GM21737 (cell line): ENCODE results near the gene SKIDA1.

ENCODE experiments used
- ATAC-seq: cut with Tn5 transposase; IDR thresholded peaks from one replicate; pipeline ENCODE4 v1.9.1; 2021; ENCODE audit warnings: mild to moderate bottlenecking, moderate library complexity; ENCODE audit not compliant: unreplicated experiment

Gene SKIDA1

DNA sequence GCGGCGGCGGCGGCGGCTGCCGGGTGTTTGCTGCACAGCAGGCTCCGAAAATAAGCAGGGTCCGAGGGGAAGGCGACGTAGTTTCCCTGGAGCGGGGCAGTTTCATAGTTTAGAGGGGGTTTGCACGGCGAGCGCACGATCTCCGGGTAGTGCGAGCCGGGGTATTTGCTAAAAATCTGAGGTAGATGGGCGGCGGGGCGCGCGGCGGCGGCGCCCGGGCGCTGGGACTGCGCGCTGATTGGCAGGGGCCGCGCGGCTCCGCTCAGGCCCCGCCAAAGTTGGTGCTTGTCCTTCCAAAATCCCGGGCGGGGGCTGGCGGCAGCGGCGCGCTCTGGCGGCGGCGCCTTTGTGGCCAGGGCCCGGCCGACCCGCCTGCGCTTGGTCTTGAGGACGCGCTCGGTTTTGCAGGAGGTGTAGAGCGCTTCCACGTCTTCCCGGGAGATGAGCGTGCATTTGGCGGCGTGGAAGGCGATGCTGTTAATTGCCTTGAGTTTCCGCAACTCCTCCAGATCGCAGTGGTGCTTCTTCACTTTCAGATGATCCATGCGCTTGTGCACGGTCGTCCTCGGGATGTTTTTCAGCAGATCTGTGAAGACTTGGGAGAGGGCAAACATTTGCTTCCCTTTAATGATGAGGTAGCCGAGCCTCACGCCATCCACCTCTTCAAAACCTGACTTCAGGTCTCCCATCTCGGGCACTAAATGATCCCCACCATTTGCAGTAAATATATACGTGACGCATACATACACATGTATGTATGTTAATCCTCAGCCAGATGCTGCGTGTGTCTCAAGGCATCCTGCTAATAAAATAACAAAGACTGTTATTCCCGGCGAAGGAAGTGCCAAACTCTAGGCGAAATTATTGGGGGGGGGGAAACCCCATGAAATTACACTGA lies 8.1 kb downstream of the SKIDA1 start:
- peak; percentile 48 for ATAC-seq

DNA sequence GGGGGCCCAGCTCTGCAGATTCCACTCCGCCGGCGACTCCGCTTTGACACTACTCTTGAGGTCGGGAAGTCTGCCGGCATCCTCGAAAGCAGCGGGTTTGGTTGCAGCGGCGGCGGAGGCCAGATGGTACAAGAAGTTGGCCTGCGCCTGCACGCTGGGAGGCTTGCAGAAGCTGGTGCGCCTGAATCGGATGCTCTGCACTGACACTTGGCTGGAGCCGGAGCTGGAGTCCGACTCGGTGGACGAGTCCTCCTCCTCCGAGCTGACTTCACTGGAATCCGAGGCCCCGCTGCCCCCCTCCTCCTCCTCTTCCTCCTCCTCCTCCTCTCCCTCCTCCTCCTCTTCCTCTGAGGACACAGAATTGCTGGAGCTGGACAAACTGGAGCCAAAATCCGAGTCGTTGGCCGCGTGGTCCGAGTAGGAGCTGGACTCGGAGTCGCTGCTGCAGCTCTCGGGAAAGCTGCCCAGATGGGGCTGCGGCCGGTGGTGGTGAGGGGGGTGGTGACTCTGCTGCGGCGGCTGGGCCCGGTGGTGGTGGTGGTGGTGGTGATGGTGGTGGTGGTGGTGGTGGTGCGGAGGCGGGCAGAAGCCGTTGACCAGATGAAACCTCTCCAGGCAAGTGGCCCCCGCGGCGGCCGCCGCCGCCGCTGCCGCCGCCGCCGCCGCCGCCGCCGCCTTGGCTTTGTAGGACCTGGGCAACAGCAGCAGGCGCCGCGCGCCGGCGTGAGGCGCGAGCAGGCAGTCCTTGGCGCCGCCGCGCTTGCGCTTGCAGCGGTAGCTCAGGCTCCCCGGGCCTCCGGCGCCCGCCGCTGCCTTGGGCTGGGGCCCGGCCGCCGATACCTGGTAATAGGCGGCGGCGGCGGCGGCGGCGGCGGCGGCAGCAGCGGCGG lies 9.0 kb downstream of the SKIDA1 start:
- ATAC-seq, result peak; percentile 64

DNA sequence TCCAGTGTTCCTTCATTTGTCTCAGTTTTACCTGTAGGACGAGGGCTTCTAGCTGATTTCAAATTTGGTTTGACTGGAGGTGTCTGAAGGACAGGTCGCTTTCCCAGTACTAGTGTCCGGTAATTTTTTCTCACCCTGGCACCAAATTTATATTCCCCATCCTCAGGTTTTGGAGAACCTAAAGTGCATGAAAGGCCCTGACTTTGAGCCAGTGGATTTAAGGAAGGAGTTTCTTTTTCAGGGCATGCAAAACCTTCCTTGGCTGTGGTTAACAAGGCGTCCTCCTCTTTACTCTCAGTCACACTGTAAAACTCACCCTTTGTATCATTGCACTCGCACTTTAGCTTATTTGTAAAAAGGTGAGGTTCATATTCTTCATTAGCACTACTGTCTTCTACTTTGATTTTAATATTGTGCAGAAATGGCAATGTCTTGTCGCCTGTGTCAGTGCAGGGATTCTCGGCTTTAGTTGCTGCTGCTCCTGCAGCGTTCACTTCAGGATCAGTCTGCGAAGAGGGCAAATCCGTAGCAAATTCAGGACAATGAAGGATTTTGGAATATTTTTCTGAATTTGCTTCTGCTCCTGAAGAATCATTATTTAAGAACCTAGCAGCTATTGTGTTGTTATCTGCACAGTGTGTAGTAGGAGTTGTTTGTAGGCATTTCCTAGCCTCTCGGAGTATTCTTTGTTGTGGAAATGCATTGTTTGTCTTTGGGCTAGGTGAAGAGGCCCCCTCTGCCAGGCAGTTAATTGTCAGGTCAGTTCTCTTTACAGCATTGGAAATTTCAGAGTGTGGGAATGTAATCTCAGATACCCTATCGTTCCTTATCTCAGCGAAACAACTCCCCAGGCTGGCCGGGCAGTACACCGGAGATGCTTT lies 9.9 kb downstream of the SKIDA1 start:
- no peak for ATAC-seq

GRCh38 chr10:21514818-21515351 lies 10.6 kb downstream of the SKIDA1 start:
- no peak for ATAC-seq

DNA sequence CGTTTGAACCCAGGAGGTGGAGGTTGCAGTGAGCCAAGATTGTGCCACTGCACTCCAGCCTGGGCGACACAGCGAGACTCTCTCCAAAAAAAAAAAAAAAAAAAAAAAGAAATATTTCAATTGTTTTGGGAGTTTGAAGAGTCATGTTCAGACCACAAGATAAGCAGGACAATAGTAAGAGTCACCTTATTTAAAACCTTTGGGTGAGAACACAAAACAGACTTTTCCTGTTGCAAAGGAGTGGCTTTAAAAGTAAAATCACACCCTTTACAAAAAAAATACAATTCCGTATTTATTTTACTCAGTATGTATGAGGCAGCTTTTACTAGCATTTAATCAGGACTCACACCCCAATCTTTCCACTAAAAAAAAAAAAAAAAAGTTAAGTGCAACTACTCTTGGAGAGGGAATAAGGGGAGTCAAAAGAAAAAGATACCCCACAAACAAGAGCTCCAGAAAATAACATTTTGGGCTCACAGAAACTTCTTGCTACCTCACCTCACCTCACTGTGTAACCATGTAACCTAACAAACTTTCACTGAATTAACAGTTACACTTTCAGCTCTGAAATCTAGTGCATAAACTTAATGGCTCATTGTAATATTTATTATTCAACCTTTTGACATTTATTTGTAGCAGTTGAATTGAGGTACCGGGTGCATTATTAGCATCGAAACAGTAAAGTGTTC lies 11.2 kb downstream of the SKIDA1 start:
- ATAC-seq, result no peak

DNA sequence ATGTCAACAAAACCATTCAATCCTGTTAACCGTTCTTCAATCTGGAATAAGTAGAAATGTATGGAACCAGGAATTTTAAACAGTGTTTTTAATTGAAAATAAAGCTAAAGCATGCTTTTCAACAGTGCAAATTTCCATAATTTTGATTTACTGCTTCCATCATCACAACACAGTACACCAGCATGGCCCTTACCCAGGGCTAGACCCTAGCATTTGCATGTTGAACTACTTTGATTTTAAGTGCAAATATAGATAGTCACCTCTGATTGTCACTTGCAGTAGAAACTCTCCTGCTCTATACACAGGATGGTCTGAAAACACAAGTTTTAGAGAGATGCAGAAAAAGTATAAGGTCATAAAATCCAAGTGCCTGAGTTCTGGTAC lies 12.1 kb downstream of the SKIDA1 start:
- ATAC-seq, result no peak

- ATAC-seq, result no peak
Observed at GRCh38 chr10:21512573-21513404, 12.7 kb downstream of the SKIDA1 start.

GRCh38 chr10:21511946-21512572 lies 13.4 kb downstream of the SKIDA1 start:
- no peak for ATAC-seq

DNA sequence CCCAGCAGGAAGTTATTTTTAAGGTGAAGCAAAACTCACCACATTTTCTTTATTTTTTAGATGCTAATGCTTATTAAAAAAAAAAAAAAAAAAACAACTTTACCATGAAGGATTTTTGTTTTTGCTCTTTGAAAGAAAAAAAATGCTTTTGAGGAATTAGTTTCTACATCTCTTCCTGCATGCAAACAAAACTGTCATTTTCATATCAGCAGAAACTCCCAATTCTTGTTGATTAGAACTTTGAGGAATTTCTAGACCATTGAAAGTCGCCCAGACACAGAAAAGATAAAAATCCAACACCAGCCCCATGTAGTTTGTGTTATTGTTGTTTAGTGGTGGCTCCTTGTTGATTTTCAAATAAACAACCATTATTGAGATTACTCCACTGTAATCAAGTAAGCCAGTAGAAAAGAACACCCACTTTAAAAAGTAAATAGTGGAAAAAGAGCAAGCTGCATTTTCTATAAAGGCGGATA lies 14.3 kb downstream of the SKIDA1 start:
- no peak for ATAC-seq

- ATAC-seq, result no peak
Observed at GRCh38 chr10:21510241-21511094, 15.0 kb downstream of the SKIDA1 start.

DNA sequence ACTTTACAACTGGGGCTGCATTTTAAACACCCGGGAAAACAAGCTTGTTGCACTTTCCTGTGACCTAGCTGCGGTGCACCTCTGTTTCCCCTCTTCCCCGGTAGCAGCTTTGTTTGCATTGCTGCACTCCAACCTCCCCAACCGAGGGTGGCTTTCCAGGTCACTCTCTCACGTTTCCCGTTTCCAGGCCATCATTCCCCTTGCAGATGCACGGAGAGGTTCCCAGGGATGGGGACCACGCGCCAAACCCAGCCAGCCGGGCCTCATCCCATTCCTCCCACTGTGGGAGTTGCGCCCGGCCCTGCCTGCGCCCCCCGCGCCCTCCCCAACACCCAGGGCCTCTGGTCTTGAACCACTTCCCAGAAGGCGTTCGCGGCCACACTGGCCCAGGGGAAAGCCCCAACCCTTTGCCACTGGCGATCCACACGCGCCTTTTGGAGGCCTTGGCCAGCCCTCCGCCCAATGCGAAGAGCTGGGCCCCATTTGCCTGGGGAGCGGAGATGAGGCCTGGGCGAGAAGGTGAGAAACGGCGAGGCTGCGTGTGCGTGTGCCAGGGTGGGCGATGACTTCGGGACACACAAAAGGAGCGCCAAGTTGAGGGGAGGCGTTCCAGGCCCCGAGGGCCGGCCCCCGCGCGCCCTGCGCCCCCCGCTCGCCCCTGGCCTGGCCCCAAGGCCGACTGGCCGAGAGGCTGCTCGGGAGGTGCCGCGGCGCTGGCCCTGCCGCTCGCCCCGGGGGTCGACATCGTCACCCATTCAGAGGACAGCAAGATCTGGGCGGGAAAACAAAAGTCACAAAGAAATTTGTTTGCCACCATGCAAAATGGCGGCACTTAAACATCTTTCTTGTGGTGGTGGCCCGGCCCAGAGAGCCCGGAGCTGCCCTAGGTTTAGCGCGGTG lies 15.9 kb downstream of the SKIDA1 start:
- no peak for ATAC-seq

GRCh38 chr10:21508706-21509331 lies 16.7 kb downstream of the SKIDA1 start:
- no peak for ATAC-seq

DNA sequence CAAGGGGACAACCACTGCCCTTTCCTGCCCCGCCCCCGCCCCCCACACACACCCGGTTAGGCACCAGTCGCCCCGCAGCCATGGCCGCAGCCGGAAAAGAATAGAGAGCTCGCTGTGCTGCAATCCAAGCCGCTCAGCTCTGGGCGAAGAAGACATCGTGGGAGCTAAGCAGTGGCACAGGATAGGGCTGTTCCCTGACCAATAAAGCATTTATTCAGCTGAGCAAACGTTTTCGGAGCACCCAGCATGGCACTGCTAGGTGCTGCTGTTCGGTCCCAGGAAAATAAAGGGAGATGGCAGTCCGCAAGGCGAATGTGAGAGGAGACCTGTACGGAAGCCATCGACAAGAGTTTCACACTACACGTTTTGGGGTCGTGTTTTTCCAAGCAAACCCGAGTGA lies 18.3 kb downstream of the SKIDA1 start:
- ATAC-seq, result no peak

DNA sequence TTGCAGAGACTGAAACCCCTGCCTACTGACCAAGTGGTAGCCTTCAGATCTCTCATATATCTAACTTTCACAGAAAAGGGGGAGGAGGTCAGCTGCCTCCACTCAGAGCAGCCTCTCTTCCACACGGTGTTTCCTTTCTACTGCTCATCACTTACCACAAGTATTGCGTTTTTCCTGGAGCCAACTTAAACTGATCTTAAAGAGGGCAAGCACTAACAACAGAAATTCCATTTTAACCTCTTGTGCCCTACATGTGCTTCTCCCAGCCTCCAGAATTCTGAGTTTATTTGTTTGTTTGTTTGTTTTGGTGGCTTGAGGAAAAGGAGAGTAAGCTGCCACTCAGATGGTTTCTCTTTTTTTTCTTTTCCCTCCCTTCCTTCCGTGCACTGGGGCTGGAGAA lies 19.1 kb downstream of the SKIDA1 start:
- ATAC-seq, result no peak

DNA sequence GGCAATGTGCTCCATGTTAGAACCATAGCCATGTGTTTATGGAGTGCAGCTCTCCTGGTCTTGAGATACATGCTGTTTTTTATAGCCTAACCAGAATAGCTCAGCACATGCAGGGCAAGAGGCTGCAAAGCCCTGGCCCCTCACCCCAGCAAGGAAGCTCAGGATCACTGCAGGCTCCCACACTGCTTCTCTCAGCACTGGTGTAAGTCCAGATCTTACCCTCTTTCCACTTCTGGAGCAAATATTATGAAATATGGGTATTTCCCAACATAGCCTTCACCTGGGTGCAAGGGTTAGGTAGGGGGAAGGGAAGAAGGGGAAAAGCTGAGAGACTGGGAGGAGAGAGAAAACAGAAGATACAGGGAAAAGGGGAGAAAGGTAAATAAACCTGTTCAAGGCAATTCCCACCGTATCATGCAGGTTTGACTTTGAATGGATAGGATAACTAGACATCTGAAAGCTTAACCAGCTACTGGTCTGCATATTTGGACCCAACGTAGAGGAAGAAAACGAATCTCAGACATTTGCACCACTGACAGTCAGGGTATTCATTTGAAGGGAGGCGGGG lies 19.7 kb downstream of the SKIDA1 start:
- no peak for ATAC-seq

DNA sequence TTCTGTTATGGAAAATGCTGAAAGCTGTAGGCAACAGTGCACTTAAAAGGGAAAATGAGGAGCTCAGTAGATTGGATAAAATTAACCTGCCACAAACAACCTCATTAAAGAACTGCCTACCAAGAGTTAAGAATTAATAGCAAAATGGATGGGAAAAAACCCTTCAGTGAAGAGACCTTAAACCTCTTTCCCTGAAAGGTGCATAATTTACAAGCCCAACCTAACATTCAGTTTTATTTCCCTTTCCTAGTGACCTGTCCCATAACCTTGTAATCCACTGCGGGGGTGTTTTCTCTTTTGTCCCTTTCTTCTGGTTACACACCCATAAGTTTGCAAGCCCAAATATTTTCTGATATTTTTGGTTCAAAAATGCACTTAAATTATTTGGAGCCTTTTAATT lies 21.9 kb downstream of the SKIDA1 start:
- no peak for ATAC-seq
